ENCODE data around the gene KDM7A.

Gene KDM7A

GRCh38 chr7:140155428-140155827 is 21.4 kb downstream of the KDM7A start:
- H3K4me3 ChIP-seq (ENCODE audit: low read depth, low read length) = no peak overlapping the region
- no peak for TF ChIP-seq CTCF (IDR thresholded peaks at IDR 0.05; ENCODE audit: borderline replicate concordance, insufficient read depth, low read depth, low read length)

- no peak overlapping the region for H3K4me3 ChIP-seq (ENCODE audit: low read depth, low read length)
- no peak for TF ChIP-seq CTCF (IDR thresholded peaks at IDR 0.05; ENCODE audit: borderline replicate concordance, insufficient read depth, low read depth, low read length)
Measured at GRCh38 chr7:140153666-140154161, 23.1 kb downstream of the KDM7A start.

GRCh38 chr7:140146574-140146973 is 30.2 kb downstream of the KDM7A start:
- no peak overlapping the region for H3K4me3 ChIP-seq (ENCODE audit: low read depth, low read length)
- no peak for TF ChIP-seq CTCF (IDR thresholded peaks at IDR 0.05; ENCODE audit: borderline replicate concordance, insufficient read depth, low read depth, low read length)

- no peak overlapping the region for H3K4me3 ChIP-seq (ENCODE audit: low read depth, low read length)
- TF ChIP-seq CTCF (IDR thresholded peaks at IDR 0.05; ENCODE audit: borderline replicate concordance, insufficient read depth, low read depth, low read length) = no peak
Measured at GRCh38 chr7:140145709-140146108, 31.1 kb downstream of the KDM7A start.

GRCh38 chr7:140144821-140145220 is 32.0 kb downstream of the KDM7A start:
- H3K4me3 ChIP-seq (ENCODE audit: low read depth, low read length) = no peak overlapping the region
- no peak for TF ChIP-seq CTCF (IDR thresholded peaks at IDR 0.05; ENCODE audit: borderline replicate concordance, insufficient read depth, low read depth, low read length)

GRCh38 chr7:140143997-140144396 is 32.8 kb downstream of the KDM7A start:
- TF ChIP-seq CTCF (IDR thresholded peaks at IDR 0.05; ENCODE audit: borderline replicate concordance, insufficient read depth, low read depth, low read length) = no peak
- no peak overlapping the region for H3K4me3 ChIP-seq (ENCODE audit: low read depth, low read length)

- TF ChIP-seq CTCF (IDR thresholded peaks at IDR 0.05; ENCODE audit: borderline replicate concordance, insufficient read depth, low read depth, low read length) = no peak
- H3K4me3 ChIP-seq (ENCODE audit: low read depth, low read length) = no peak overlapping the region
Measured at GRCh38 chr7:140142031-140142430, 34.8 kb downstream of the KDM7A start.
